ENCODE data around the gene SDSL. TPM values are rescaled to one million over a fixed set of nuclear protein-coding genes. Genes with fewer than 3 reads are reported as not detected.

SDSL gene
- total RNA-seq, 1 donor from 2014 or later, result 2.8 TPM

DNA sequence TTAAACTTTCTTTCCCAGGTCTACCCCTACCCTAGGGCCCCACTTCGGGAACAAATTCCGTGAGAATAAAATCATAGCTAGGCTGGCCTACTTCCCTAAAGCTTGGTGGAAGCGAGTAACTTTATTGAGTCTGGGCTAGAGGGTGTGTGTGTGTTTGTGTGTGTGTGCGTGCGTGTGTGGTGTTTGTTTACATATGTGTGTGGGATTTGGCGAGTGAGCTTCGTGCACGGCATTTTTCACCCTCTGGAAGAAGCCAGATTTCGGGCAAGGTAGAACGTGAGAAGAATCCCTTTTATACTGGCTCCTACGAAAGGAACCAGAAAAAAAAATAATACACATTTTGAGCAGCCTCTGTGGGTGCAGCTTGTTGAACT is 57.0 kb downstream of the SDSL start:
- no peak for DNase-seq (ENCODE audit: low read depth)

DNA sequence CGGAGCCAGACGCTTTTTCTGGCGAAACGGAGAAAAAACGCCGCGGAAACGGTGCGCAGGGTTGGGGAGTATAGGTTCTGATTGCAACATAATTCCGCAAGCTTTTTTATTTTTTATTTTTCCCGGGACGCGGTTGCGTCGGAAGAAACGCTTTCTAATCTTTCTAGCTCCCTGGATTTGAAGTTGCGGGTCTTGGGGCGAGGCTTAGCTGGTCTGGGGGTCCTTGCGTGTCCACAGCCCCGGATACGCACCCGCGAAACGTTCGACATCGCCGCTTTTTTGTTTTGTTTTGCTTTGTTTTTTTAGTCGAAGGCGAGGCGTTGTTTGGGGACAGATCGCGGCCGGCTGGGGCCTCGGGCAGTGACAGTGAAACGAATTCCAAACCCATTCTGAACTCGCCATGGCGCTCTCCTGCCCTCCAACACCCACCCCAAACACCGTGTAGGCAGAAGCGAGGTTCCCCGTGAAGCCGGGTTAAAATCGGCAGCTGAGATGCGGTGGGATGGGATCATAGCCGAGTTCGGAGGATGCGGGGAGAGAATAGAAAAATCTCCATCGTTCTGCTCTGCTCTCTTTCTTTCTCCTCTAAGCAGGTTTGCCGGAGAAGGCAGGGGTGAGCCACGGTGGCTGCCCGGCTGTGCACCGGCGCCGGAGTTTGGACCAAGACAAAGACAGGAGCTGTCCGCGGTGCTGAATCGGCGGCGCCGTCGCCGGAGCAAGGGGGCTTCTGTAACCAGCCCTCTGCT is 57.6 kb downstream of the SDSL start:
- DNase-seq (ENCODE audit: low read depth), result peak; percentile 54

DNA sequence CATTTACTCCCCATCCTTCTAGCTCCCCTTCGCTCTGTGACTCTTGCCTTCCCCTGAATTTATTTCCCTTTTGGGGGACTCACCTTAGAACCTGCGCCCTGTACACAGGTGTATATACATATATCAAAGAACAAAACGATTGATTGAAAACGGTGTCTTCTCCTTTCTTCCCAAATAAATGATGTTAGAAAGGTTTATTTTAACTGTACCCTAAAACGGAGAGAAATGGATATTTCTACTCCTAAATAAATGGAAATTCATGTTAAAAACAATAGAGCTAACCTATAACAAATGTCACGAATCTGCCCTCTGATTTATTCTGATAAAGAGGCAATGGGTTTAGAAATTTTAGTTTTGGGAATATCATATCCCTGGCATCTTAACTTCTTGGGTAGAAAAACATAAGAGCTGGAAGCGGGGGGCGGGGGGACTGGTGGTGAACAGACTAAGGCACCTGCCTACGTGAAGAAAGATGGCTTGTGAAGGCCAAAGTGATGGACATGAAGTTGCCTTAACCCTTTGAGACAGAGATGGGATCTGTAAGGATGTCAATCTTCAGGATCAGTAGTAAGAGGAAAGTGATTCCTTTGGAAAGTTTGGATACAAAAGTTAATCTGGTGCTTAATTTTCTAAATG is 58.3 kb downstream of the SDSL start:
- no peak for DNase-seq (ENCODE audit: low read depth)

DNA sequence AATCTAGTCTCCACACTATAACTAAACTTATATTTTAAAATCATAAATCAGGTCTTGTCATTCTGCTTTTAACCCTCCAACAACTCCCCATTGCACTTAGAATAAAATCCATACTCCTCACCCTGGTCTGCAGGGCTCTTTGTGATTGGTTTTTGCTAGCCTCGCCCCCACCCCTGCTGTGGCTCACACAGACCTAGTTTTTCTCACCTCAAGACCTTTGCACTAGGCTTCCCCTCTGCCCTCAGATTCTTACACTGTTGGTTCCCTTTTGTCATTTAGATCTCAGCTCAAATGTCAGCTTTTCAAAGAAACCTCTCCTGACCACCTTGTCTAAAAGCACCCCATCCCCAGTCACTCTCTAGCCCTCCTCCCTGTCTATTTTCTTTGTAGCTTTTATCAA is 60.2 kb downstream of the SDSL start:
- no peak for DNase-seq (ENCODE audit: low read depth)

DNA sequence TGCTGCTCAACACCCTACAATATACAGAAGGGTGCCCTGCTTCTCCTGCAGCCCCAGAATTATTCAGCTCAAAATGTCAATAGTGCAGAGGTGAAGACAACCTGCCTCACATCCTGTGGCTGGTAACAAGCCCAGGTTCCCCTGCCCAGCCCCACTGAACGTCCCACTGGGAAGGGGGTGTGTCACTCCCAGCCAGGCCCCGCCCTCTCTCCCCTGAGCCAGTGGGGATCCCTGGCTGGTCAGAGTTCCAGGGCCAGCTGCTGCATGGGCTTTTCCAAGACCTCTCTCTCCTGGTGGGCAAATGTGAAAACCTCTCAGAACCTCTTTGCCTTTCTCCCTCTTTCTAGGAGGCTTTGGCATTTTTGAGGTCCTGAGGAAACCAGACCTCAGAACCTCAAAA is 63.1 kb downstream of the SDSL start:
- DNase-seq (ENCODE audit: low read depth), result no peak

DNA sequence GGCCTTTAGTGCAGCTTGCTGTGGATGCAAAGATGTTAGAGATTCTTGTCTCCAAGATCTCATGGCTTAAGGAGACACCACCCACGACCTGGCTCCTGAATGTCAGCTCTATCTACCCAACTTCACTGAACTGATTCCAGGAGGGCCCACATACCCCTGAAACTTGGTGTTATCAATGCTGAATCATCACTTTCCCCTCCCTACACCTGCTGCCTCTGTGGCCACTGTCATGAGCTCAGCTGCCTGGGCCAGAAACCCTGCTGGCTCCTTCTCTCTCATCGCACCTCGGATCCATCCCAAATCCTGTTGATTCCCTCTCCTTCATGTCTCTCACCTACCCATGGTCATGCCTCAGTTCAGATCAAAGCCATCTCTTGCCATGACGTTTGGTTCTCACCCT is 64.5 kb downstream of the SDSL start:
- no peak for DNase-seq (ENCODE audit: low read depth)

Other genes starting within 250 kb of the SDSL start
- 78.5 and 80.3 TPM in 2 replicates for gene DDX54, start 236.9 kb upstream of the SDSL start, total RNA-seq
- gene RITA1, start 236.7 kb upstream of the SDSL start, total RNA-seq, result 43.7 and 65.3 TPM in 2 replicates
- 42.0 and 43.1 TPM in 2 replicates for gene TPCN1, start 200.9 kb upstream of the SDSL start, total RNA-seq
- 6.2 and 20.2 TPM in 2 replicates for gene SLC8B1, start 87.3 kb upstream of the SDSL start, total RNA-seq
- 25.9 and 30.8 TPM in 2 replicates for gene PLBD2, start 63.8 kb upstream of the SDSL start, total RNA-seq
- gene SDS, start 18.5 kb upstream of the SDSL start, total RNA-seq, result not detected in 2 replicates
- gene LHX5, start 49.5 kb downstream of the SDSL start, total RNA-seq, result not detected in 2 replicates

All from myocyte (in vitro differentiated cells).